HEK293 (cell line): ENCODE data around the gene C7orf57.
A peak's percentile ranks its signal among the peaks of the same experiment; 100 is the strongest.

ENCODE experiments used
- CTCF ChIA-PET: fragments of 350-600 bp; formaldehyde crosslinking; extraction: SDS; loops from one replicate; lab custom pipeline; 2021; ENCODE audit warnings: antibody characterized with exemption; lab: Yijun Ruan, JAX
- POLR2A ChIA-PET: fragments of 300-600 bp; formaldehyde crosslinking; extraction: SDS; loops from one replicate; lab custom pipeline; 2020; ENCODE audit warnings: antibody characterized with exemption, inconsistent platforms; lab: Yijun Ruan, JAX
- H3K27ac ChIP-seq: fragments of 200-500 bp; sonication (Bioruptor generic); 2 replicates; pipeline ENCODE4 v1.5.1; 2014; ENCODE audit warnings: low read depth, low read length, control low read depth, inconsistent platforms; ENCODE audit errors: extremely low read depth
- H3K36me3 ChIP-seq, 2 experiments: fragments of 200-500 bp in 1 of 2; sonication (Bioruptor generic) in 1 of 2; 1 replicate in 1 of 2; 2 replicates in 1 of 2; pipeline ENCODE4 v1.5.1; 2014 to 2017; ENCODE audit warnings: inconsistent platforms in 2 of 2, low read length in 2 of 2; ENCODE audit not compliant: control insufficient read depth in 2 of 2, insufficient read depth in 1 of 2
- H3K4me1 ChIP-seq: fragments of 200-500 bp; sonication (Bioruptor generic); 2 replicates; pipeline ENCODE4 v1.5.1; 2014; ENCODE audit warnings: mild to moderate bottlenecking, low read length, inconsistent platforms; ENCODE audit not compliant: control insufficient read depth, insufficient read depth
- H3K4me3 ChIP-seq: 2 replicates; pipeline ENCODE4 v1.5.1; 2011; ENCODE audit warnings: low read depth, mild to moderate bottlenecking, control low read depth, low read length, moderate library complexity
- H3K9me3 ChIP-seq: fragments of 200-500 bp; sonication (Bioruptor generic); 2 replicates; pipeline ENCODE4 v1.5.1; 2014; ENCODE audit warnings: low read depth, low read length, inconsistent platforms; ENCODE audit not compliant: control insufficient read depth, insufficient read depth
- HOXC10 ChIP-seq: sonication (generic); formaldehyde crosslinking; IDR thresholded peaks from 2 replicates; pipeline ENCODE4 v1.8.1; 2023; ENCODE audit warnings: mild to moderate bottlenecking, missing genetic modification reagents
- MYNN ChIP-seq: fragments of 450-650 bp; formaldehyde crosslinking; IDR thresholded peaks from 2 replicates; pipeline ENCODE4 v1.5.1; 2016; ENCODE audit warnings: missing biosample characterization, missing genetic modification characterization, borderline replicate concordance
- OVOL3 ChIP-seq: fragments of 450-650 bp; formaldehyde crosslinking; IDR thresholded peaks from 2 replicates; pipeline ENCODE4 v1.5.1; 2016; ENCODE audit warnings: missing biosample characterization, missing genetic modification characterization
- SP7 ChIP-seq: fragments of 450-650 bp; formaldehyde crosslinking; IDR thresholded peaks from 2 replicates; pipeline ENCODE4 v1.5.1; 2016; ENCODE audit warnings: missing biosample characterization, missing genetic modification characterization
- ZBTB21 ChIP-seq: fragments of 450-650 bp; formaldehyde crosslinking; IDR thresholded peaks from 2 replicates; pipeline ENCODE4 v1.5.1; 2017; ENCODE audit warnings: missing biosample characterization, missing genetic modification characterization
- ZFP41 ChIP-seq: fragments of 450-650 bp; formaldehyde crosslinking; IDR thresholded peaks from 2 replicates; pipeline ENCODE4 v1.5.1; 2016; ENCODE audit warnings: missing biosample characterization, missing genetic modification characterization, borderline replicate concordance
- ZIC2 ChIP-seq: fragments of 450-650 bp; formaldehyde crosslinking; IDR thresholded peaks from 2 replicates; pipeline ENCODE4 v1.5.1; 2016; ENCODE audit warnings: missing biosample characterization, missing genetic modification characterization
- ZNF223 ChIP-seq: fragments of 450-650 bp; formaldehyde crosslinking; IDR thresholded peaks from 2 replicates; pipeline ENCODE4 v1.5.1; 2016; ENCODE audit warnings: missing biosample characterization, missing genetic modification characterization
- ZNF274 ChIP-seq, 2 experiments: fragments of 200-500 bp in 1 of 2; fragments of 450-650 bp in 1 of 2; sonication (Bioruptor generic) in 1 of 2; formaldehyde crosslinking in 1 of 2; IDR thresholded peaks; 2 replicates each; pipeline versions ENCODE4 v1.5.1 to v1.6.1; 2014 to 2016; ENCODE audit warnings: borderline replicate concordance in 1 of 2, inconsistent platforms in 1 of 2, low read length in 1 of 2, missing biosample characterization in 1 of 2, missing genetic modification characterization in 1 of 2
- ZNF324 ChIP-seq: fragments of 450-650 bp; formaldehyde crosslinking; IDR thresholded peaks from 2 replicates; pipeline ENCODE4 v1.5.1; 2016; ENCODE audit warnings: missing biosample characterization, missing genetic modification characterization
- ZNF335 ChIP-seq: fragments of 450-650 bp; formaldehyde crosslinking; conservative IDR thresholded peaks from 2 replicates; pipeline ENCODE4 v1.5.1; 2016; ENCODE audit warnings: missing biosample characterization, missing genetic modification characterization
- ZNF549 ChIP-seq: fragments of 450-650 bp; IDR thresholded peaks from 2 replicates; pipeline ENCODE4 v1.5.1; 2018; ENCODE audit warnings: missing biosample characterization, missing genetic modification characterization, mild to moderate bottlenecking, inconsistent platforms, moderate library complexity
- ZNF555 ChIP-seq: fragments of 450-650 bp; formaldehyde crosslinking; conservative IDR thresholded peaks from 2 replicates; pipeline ENCODE4 v1.5.1; 2017; ENCODE audit warnings: missing biosample characterization, mild to moderate bottlenecking, missing genetic modification characterization, inconsistent platforms
- ZNF561 ChIP-seq: fragments of 450-650 bp; IDR thresholded peaks from 2 replicates; pipeline ENCODE4 v1.5.1; 2018; ENCODE audit warnings: missing biosample characterization, missing genetic modification characterization, borderline replicate concordance
- ZNF596 ChIP-seq: fragments of 450-650 bp; IDR thresholded peaks from 2 replicates; pipeline ENCODE4 v1.5.0; 2018; ENCODE audit warnings: missing biosample characterization, mild to moderate bottlenecking, missing genetic modification characterization, moderate library complexity
- ZNF830 ChIP-seq: fragments of 450-650 bp; IDR thresholded peaks from 2 replicates; pipeline ENCODE4 v1.5.0; 2018; ENCODE audit warnings: missing biosample characterization, missing genetic modification characterization, low read depth, mild to moderate bottlenecking, moderate library complexity
- TF ChIP-seq, protein P1 (sequence below): fragments of 450-650 bp; formaldehyde crosslinking; IDR thresholded peaks from 2 replicates; pipeline ENCODE4 v1.5.1; 2016; ENCODE audit warnings: missing biosample characterization, missing genetic modification characterization
- TF ChIP-seq, protein P2 (sequence below): fragments of 450-650 bp; formaldehyde crosslinking; conservative IDR thresholded peaks from 2 replicates; pipeline ENCODE4 v1.5.1; 2016; ENCODE audit warnings: low read depth, missing biosample characterization, missing genetic modification characterization

C7orf57 gene

DNA sequence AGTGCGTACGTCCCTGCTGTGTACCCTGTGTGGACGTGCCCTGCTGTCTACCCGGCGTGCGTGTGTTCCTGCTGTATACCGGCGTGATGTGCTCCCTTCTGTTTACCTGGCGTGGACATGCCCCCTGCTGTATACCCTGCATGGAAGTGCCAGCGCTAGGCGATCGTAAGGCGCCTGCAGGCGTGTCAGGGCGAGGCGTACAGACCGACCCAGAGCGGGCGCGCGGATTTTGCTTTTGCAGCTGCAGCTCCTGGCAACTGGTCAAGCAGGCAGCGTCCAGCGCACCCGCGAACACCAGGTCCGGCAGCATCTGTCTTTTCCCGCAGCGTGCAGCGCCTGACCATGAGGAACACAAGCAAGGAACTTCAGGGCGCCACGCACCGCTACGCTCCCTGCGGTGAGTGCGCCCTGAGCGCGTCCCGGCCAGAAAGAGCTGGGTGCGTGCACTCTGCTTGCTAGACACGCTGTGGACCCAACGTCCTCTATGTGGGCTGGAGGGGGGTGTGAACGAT lies 680 bp downstream of the C7orf57 start (continued):
- TF ChIP-seq ZNF223 (tag by site-specific recombination) (no peak), ZNF830 (tag by site-specific recombination) (no peak), ZNF561 (tag by site-specific recombination) (no peak), ZNF335 (tag by site-specific recombination) (peak; percentile 72), OVOL3 (tag by site-specific recombination) (no peak), ZNF274 (IDR thresholded peaks at IDR 0.05; ENCODE audit: low read length) (no peak), ZNF274 (tag by site-specific recombination; IDR thresholded peaks at IDR 0.05; ENCODE audit: borderline replicate concordance) (no peak), ZBTB21 (tag by site-specific recombination) (no peak), SP7 (no peak)

DNA sequence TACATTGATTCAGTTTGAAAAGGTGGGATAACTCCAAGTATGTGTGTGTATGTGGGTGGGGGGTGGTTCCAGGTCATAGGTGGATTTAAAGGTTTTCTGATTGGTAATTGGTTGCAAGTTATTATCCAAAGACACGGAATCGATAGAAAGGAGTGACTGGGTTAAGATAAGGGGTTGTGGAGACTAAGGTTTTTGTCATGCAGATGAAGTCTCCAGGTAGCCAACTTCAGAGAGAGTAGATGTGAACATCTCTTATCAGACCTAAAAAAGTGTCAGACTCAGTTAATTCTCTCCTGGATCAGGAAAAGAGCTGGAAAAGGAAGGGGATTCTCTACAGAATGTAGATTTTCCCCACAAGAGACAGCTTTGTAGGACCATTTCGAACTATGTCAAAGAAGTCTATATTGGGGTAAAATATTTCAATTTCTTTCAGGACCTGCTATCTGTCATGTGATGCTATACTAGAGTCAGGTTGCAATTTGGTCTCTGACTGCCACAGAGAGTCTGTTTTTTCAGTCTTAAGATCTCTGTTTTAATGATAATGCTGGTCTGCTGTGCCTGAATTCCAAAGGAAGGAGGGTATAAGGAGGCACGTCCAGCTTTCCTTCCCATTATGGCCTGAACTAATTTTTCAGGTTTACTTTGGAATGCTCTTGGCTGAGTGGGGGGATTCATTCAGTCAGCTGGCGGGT lies 3.6 kb downstream of the C7orf57 start:
- H3K4me1 ChIP-seq, result peaks cover 3% of the 10 kb centered on the region

More for the DNA sequence above, 3.6 kb downstream of the C7orf57 start:
- Histone ChIP-seq H3K27ac (no peak overlapping the region), H3K9me3 (no peaks in the 10 kb centered on the region)
- POLR2A ChIA-PET, result no interaction called here
- TF ChIP-seq, protein P1, sequence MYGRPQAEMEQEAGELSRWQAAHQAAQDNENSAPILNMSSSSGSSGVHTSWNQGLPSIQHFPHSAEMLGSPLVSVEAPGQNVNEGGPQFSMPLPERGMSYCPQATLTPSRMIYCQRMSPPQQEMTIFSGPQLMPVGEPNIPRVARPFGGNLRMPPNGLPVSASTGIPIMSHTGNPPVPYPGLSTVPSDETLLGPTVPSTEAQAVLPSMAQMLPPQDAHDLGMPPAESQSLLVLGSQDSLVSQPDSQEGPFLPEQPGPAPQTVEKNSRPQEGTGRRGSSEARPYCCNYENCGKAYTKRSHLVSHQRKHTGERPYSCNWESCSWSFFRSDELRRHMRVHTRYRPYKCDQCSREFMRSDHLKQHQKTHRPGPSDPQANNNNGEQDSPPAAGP (tag by site-specific recombination), result no peak
- TF ChIP-seq HOXC10 (CRISPR knock-in tag) (no peak), ZNF549 (tag by site-specific recombination) (no peak), ZFP41 (tag by site-specific recombination) (no peak), ZNF324 (tag by site-specific recombination) (no peak), ZNF223 (tag by site-specific recombination) (no peak), MYNN (no peak), ZNF596 (tag by site-specific recombination) (no peak), ZNF555 (no peak), ZIC2 (no peak), ZNF335 (tag by site-specific recombination) (no peak)
- TF ChIP-seq, protein P2, sequence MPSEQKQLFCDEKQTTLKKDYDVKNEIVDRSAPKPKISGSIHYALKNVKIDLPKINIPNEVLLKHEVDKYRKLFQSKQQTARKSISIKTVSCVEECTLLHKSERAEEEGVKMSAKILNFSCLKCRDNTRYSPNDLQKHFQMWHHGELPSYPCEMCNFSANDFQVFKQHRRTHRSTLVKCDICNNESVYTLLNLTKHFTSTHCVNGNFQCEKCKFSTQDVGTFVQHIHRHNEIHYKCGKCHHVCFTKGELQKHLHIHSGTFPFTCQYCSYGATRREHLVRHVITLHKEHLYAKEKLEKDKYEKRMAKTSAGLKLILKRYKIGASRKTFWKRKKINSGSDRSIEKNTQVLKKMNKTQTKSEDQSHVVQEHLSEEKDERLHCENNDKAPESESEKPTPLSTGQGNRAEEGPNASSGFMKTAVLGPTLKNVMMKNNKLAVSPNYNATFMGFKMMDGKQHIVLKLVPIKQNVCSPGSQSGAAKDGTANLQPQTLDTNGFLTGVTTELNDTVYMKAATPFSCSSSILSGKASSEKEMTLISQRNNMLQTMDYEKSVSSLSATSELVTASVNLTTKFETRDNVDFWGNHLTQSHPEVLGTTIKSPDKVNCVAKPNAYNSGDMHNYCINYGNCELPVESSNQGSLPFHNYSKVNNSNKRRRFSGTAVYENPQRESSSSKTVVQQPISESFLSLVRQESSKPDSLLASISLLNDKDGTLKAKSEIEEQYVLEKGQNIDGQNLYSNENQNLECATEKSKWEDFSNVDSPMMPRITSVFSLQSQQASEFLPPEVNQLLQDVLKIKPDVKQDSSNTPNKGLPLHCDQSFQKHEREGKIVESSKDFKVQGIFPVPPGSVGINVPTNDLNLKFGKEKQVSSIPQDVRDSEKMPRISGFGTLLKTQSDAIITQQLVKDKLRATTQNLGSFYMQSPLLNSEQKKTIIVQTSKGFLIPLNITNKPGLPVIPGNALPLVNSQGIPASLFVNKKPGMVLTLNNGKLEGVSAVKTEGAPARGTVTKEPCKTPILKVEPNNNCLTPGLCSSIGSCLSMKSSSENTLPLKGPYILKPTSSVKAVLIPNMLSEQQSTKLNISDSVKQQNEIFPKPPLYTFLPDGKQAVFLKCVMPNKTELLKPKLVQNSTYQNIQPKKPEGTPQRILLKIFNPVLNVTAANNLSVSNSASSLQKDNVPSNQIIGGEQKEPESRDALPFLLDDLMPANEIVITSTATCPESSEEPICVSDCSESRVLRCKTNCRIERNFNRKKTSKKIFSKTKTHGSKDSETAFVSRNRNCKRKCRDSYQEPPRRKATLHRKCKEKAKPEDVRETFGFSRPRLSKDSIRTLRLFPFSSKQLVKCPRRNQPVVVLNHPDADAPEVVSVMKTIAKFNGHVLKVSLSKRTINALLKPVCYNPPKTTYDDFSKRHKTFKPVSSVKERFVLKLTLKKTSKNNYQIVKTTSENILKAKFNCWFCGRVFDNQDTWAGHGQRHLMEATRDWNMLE (tag by site-specific recombination), result no peak
- TF ChIP-seq, all 188 proteins: peak for 0
- CTCF ChIA-PET, result interaction anchor here (0.6 to 0.7 kb wide), 2 partner anchors 46 to 47 kb away, joined by 3 read pairs; no protein-coding TSS in a partner anchor
- Histone ChIP-seq H3K36me3 (no peaks in the 10 kb centered on the region), H3K4me3 (no peak overlapping the region)
